ENCODE results near the gene SEPTIN14.
"Not testable (repeated sequence)": the region's sequence is repeated elsewhere in the genome, so short reads cannot be mapped to it uniquely, and the experiment has no call there.

SEPTIN14 gene

DNA sequence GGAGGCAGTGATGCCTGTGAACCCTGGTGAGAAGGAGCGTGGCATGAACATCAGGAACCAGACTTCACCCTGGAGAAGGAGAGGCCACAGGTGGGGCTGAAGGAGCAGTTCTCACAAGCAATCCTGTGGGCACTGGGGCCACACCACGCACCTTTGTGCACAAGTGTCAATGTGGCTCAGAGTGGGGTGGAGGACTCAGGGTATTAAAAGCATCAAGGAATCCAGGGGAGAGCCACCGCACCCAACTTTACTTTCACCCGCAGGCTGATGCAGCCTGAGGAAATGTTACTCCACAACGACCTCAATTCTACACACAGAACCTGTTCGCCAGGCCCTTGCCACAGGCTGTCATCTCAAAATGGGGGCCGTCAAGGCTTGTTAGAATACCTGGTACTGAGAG, 77.1 kb downstream of the SEPTIN14 start:
- FAIRE-seq, result peak; percentile 35
- DNase-seq (ENCODE audit: low spot score), result not testable (repeated sequence)

DNA sequence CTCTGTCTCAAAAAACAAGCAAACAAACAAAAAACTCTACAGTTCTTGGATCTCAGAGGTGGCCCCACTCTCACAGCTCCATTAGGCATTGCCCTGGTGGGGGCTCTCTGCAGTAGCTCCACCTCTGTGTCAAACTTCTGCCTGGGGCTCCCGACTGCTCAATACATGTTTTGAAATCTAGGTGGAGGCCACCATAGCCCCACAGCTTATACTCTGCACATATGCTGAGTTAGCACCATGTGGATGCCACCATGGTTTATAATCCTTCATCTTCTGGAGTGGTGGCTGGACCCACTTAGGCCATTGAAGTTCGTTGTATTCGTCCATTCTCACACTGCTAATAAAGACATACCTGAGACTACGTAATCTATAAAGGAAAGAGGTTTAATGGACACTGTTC, 78.4 kb downstream of the SEPTIN14 start:
- DNase-seq (ENCODE audit: low spot score), result no peak
- no peak for FAIRE-seq

DNA sequence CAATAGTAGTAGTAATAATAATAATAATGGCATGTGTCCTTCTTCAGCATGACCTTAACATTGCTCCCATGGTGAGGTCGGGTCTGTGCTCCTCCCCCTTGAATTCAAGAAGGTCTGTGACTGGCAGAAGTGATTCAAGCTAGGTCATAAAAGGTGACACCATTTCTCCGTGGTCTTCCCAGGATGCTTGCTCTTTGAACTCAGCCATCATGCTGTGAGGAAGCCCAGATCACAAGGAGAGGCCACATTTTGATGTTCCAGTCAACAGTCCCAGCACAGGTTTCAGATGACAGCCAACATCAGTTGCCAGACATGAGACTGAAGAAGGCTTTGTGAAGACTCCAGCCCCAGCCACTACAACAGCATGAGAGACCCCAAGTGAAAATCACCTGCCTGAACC, 83.9 kb downstream of the SEPTIN14 start:
- DNase-seq (ENCODE audit: low spot score), result no peak
- FAIRE-seq, result no peak

DNA sequence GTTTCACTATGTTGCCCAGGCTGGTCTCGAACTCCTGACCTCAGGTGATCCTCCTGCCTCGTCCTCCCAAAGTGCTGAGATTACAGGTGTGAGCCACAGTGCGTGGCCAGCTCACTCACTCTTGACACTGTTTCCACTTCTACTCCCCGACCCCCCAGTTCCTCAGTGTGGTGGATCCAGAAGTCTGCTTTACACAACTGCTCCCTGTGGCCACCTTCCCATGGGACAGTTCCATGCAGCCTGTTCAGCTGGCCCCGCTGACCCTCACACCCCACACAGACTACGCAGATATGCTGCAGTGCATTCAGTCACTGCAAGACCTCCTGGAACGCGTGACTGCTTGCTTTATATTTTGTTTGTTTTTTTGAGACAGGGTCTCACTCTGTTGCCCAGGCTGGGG, 86.4 kb downstream of the SEPTIN14 start:
- DNase-seq (ENCODE audit: low spot score), result no peak
- FAIRE-seq, result peak; percentile 68

DNA sequence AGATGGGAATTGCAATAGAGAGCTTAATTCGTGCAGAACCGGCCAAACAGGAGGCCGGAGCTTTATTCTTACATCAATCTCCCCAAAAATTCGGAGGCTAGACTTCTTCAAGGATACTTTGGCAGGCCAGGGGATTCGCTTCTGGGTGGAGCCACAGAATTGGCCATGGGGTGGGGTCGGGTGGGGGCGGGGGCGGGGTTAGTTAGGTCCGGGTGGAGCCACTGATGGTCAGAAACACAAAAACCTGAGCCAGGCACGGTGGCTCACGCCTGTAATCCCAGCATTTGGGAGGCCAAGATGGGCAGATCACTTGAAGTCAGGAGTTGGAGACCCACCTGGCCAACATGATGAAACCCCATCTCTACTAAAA, 87.5 kb downstream of the SEPTIN14 start:
- DNase-seq (ENCODE audit: low spot score), result no peak
- FAIRE-seq, result no peak

DNA sequence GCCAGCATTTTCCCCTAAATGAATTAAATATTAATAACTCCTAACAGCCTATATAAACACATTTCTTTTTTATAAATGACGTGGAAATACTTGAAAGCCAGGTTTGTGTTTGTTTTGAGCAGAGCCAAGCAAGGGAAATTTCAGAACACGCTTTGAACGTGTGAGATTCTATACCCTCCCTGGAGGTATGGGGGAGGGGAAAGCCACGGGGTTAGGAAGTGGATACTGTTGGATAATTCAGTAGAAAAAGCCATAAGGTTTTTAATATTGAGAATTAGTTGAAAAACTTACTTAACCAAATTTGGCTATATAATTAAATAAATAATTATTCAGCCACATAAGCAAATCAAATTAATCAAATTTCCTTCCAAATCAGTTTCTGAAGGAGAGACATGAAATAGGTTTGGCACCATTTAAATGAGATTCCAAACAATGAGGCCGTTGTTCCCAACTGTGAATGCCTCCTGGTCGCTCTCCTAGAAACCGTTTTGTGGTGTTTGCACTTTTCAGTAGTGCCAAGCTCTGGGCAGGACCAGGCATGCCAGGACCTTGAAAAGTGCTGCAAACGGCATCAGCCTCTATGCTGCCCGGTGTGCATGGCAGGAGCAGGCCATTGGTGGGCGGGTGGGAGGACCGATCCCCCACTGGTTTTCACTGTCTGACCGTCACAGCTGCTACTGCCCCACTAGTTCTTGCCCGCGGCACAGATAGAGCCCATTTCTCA, 88.1 kb downstream of the SEPTIN14 start:
- DNase-seq (ENCODE audit: low spot score), result peak; percentile 60
- FAIRE-seq, result peak; percentile 89

DNA sequence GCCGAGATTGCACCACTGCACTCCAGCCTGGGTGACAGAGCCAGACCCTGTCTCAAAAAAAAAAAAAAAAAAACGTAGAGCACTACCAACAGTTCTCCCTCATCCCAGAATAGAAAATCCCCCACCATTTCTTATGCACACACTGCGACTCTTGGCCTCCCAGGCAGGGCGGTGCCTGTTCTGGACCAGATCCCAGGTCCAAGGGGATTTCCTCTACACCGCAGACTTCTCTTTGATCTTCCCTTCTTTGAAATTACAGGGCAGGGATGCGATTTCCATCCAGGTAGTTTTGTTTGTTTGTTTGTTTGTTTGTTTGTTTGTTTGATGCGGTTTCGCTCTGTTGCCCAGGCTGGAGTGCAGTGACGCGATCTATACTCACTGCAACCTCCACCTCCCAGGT, 91.8 kb downstream of the SEPTIN14 start:
- FAIRE-seq (no peak), DNase-seq (ENCODE audit: low spot score) (no peak)

DNA sequence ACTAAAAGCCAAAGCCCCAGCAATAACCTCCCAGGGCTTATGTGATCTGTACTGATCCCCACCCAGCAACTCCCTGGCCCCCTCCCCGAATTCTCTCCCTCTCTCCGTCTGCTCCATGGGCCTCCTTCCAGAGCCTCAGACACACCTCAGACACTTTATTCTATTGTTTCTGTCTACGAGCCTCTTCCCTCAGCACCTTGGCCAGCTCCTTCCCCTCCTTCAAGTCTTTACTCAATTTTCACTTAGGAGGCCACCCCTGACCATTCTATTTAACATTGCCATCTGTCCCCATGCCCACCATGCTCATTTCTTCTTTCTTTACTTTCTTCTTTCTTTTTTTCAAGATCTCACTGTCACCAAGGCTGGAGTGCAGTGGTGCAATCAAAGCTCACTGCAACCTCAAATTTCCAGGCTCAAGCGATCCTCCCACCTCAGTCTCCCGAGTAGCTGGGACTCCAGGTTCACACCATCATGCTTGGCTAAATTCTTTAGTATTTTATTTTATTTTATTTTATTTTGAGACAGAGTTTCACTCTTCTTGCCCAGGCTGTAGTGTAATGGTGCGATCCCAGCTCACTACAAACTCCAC, 109.2 kb downstream of the SEPTIN14 start:
- not testable (repeated sequence) for FAIRE-seq; DNase-seq (ENCODE audit: low spot score)

DNA sequence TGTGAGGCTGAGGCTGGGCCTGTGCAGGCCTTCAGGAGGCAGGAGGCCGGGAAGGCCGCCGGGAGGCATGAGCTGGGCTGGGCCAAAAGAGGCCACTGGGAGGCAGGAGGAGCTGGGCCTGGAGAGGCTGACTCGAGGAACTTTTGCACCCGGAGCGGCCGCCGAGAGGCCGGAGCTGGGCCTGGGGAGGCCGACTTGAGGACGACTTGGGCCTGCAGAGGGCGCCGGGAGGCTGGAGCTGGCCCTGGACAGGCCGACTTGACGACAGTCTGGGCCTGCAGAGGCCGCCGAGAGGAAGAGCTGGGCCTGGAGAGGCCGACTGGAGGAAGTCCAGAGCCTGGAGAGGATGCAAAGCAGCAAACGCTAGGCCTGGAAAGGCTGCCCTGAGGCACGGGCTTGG, 117.8 kb downstream of the SEPTIN14 start:
- FAIRE-seq; DNase-seq (ENCODE audit: low spot score): not testable (repeated sequence)

All from urothelium cell line (cell line).